Vagina (tissue), 2 donors: ENCODE results near the gene COLEC12.

Experiments used
- POLR2A ChIP-seq, 2 donors: fragments of 450-650 bp; IDR thresholded peaks; one replicate each; pipeline ENCODE4 v1.6.1; 2017; ENCODE audit warnings: antibody characterized with exemption in 2 of 2, mild to moderate bottlenecking in 2 of 2, moderate library complexity in 2 of 2
- TF ChIP-seq, protein P1 (sequence below), 3 experiments: fragments of 450-650 bp in 2 of 3; fragments of 200-600 bp in 1 of 3; sonication (generic) in 1 of 3; IDR thresholded peaks; one replicate each; pipeline ENCODE4 v1.5.1; 2017 to 2019; ENCODE audit warnings: antibody characterized with exemption in 3 of 3, mild to moderate bottlenecking in 2 of 3, moderate library complexity in 2 of 3

DNA sequence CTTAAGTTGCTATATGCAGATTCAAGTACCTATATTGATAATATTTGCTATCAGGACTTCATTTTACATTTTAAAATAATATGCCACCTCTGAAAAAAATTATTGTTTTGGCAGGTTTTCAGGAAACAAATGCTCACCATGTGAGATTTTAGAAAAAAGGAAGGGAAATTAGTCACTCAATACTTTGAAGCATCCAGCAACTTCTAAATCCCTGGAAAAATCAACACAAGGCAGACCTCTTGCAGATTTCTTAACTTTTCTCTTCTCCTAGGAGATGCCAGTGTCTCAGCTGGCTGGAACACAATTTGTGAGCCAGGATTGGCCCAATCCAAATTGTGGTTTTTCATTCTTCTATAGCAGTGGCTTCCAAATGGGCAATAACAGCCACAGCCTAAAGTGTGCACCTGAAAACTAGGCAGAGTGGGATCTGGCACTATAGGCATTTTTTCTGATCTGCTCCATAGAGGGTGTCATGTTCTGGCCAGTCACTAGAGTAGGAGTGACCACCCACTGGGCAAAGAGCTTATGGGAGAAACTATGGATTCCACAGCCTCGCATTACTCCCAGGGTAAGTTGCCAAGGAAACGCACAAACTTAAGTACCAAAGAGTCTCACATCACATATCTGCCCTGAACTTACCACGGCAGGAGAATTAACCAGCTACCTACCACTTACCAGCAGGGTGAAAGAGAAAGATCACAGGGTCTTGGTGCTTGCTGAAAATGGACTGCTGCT lies 204.6 kb downstream of the COLEC12 start:
- TF ChIP-seq, protein P1, sequence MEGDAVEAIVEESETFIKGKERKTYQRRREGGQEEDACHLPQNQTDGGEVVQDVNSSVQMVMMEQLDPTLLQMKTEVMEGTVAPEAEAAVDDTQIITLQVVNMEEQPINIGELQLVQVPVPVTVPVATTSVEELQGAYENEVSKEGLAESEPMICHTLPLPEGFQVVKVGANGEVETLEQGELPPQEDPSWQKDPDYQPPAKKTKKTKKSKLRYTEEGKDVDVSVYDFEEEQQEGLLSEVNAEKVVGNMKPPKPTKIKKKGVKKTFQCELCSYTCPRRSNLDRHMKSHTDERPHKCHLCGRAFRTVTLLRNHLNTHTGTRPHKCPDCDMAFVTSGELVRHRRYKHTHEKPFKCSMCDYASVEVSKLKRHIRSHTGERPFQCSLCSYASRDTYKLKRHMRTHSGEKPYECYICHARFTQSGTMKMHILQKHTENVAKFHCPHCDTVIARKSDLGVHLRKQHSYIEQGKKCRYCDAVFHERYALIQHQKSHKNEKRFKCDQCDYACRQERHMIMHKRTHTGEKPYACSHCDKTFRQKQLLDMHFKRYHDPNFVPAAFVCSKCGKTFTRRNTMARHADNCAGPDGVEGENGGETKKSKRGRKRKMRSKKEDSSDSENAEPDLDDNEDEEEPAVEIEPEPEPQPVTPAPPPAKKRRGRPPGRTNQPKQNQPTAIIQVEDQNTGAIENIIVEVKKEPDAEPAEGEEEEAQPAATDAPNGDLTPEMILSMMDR (IDR thresholded peaks at IDR 0.05) = no peak
- no peak for TF ChIP-seq POLR2A (IDR thresholded peaks at IDR 0.05)
